ENCODE measurements around the gene PARD3. TPM values are rescaled to one million over a fixed set of nuclear protein-coding genes. Genes with fewer than 3 reads are reported as not detected.
"Not testable (repeated sequence)": the region's sequence is repeated elsewhere in the genome, so short reads cannot be mapped to it uniquely, and the experiment has no call there.

PARD3 gene
- total RNA-seq, 1 donor from 2014 or later, result 27.7 TPM

- no peak for DNase-seq (ENCODE audit: low spot score)
Measured at GRCh38 chr10:34359435-34359813, 455.7 kb downstream of the PARD3 start.

- DNase-seq (ENCODE audit: low spot score), result no peak
Measured at GRCh38 chr10:34358729-34359434, 456.2 kb downstream of the PARD3 start.

GRCh38 chr10:34356463-34356862, 458.6 kb downstream of the PARD3 start:
- DNase-seq (ENCODE audit: low spot score), result no peak

- not testable (repeated sequence) for DNase-seq (ENCODE audit: low spot score)
Measured at GRCh38 chr10:34353530-34353929, 461.6 kb downstream of the PARD3 start.

- not testable (repeated sequence) for DNase-seq (ENCODE audit: low spot score)
Measured at GRCh38 chr10:34352599-34353204, 462.4 kb downstream of the PARD3 start.

GRCh38 chr10:34351161-34351560, 463.9 kb downstream of the PARD3 start:
- no peak for DNase-seq (ENCODE audit: low spot score)

- DNase-seq (ENCODE audit: low spot score), result no peak
Measured at GRCh38 chr10:34348917-34349485, 466.1 kb downstream of the PARD3 start.

- DNase-seq (ENCODE audit: low spot score), result no peak
Measured at GRCh38 chr10:34348021-34348420, 467.1 kb downstream of the PARD3 start.

- DNase-seq (ENCODE audit: low spot score), result no peak
Measured at GRCh38 chr10:34347131-34347530, 468.0 kb downstream of the PARD3 start.

- DNase-seq (ENCODE audit: low spot score), result no peak
Measured at GRCh38 chr10:34346516-34347100, 468.5 kb downstream of the PARD3 start.

- DNase-seq (ENCODE audit: low spot score), result no peak
Measured at GRCh38 chr10:34345383-34345782, 469.7 kb downstream of the PARD3 start.

GRCh38 chr10:34343764-34344163, 471.3 kb downstream of the PARD3 start:
- DNase-seq (ENCODE audit: low spot score), result no peak

GRCh38 chr10:34341473-34341872, 473.6 kb downstream of the PARD3 start:
- no peak for DNase-seq (ENCODE audit: low spot score)

GRCh38 chr10:34340934-34341333, 474.2 kb downstream of the PARD3 start:
- DNase-seq (ENCODE audit: low spot score), result no peak

GRCh38 chr10:34339816-34340553, 475.1 kb downstream of the PARD3 start:
- no peak for DNase-seq (ENCODE audit: low spot score)

- no peak for DNase-seq (ENCODE audit: low spot score)
Measured at GRCh38 chr10:34337917-34338316, 477.2 kb downstream of the PARD3 start.

GRCh38 chr10:34335960-34336690, 479.0 kb downstream of the PARD3 start:
- no peak for DNase-seq (ENCODE audit: low spot score)

- DNase-seq (ENCODE audit: low spot score), result no peak
Measured at GRCh38 chr10:34334908-34335307, 480.2 kb downstream of the PARD3 start.

- no peak for DNase-seq (ENCODE audit: low spot score)
Measured at GRCh38 chr10:34333513-34333912, 481.6 kb downstream of the PARD3 start.

- no peak for DNase-seq (ENCODE audit: low spot score)
Measured at GRCh38 chr10:34327184-34327583, 487.9 kb downstream of the PARD3 start.

GRCh38 chr10:34323192-34323591, 491.9 kb downstream of the PARD3 start:
- DNase-seq (ENCODE audit: low spot score), result no peak

Data from mesenteric fat pad (tissue), 1 donor.